Inferior parietal cortex (tissue), 1 donor: ENCODE data around the gene CBX2.
A peak's percentile ranks its signal among the peaks of the same experiment; 100 is the strongest.

ENCODE experiments used
- DNase-seq: peaks from one replicate; pipeline ENCODE4 v3.0.0-alpha.2; 2016; ENCODE audit errors: extremely low spot score

Gene CBX2

DNA sequence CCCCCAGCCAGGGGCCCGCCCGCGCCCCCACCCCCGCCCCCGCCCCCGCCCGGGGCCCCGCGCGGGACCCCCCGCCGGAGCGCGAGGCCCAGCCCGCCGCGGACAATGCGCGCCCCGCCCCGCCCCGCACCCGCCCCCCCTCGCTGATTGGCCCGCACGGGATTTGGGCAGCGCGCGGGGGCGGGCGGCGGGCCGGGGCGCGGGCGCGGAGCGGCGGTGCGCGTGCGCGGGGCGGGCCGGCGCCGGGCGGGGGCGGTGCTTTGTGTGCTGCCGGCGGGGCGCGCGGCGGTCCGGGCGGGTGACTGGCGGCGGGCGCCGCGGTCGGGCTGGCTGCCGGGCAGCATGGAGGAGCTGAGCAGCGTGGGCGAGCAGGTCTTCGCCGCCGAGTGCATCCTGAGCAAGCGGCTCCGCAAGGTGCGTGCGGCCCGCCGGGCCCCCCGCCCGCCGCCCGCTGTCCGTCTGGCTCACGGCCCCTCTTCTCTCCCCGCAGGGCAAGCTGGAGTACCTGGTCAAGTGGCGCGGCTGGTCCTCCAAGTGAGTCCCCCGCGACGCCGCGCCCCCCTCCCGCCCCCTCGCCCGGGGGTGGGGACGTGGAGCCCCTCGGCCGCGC lies at the start of gene CBX2:
TSS of gene CBX2 (plus strand) at position 255 of the 610 bp plus-strand sequence. CDS start at position 343, 88 bp downstream.
- DNase-seq, result peak; percentile 25

DNA sequence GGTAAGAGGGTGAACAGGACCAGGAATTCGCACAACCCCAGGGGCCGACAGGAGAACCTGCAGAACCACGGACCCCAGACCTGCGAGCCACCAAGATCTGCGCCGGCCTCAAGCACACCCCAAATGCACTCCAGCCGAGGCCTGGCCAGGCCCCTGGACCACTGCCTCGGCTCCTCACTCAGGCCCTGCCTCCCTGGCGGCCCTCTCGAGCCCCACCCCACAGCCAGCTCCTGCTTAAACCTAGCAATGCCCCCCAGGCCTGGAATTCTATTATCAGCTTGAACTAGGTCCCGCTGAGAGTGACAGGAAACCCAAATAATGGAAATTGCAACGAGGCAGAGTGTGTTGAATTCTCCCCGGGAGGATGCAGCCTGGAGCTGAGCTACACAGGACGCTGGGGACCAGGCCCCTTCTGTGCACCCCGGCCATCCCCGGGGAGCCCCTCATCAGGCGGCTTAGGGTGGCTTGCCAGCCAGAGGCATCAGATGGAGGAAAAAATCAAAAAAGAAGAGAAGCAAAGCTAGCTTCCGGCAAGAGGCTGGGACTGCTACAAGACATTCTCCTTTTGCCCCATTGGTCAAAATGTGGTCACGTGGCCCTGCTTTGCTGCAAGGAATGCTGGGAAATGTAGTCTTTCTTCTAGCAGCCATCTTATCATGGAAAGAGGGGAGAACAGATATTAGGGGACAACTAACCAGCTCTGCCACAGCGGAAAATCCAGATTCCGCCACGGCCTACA lies 49.6 kb upstream of the CBX2 start:
- peak; percentile 99 for DNase-seq

GRCh38 chr17:79728908-79729471 lies 49.0 kb upstream of the CBX2 start:
- no peak for DNase-seq

DNA sequence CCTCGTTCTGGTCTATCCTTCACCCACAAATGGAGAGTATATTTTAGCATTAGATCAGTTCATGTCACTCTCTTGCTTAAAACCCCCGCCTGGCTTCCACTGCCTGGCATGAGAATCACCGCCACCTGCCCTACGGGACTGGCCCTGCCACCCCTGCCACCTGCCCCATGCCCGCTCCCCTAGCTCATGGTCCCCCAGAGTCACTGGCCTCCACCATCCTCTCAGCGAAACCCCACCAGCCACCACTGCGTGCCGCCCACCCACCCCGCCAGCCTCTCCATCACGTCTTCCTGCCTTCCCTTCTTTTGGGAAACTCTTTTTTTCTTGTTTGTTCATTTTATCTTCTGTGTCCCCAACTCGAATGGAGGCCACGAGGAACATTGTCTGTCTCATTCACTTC lies 48.2 kb upstream of the CBX2 start:
- DNase-seq, result no peak

DNA sequence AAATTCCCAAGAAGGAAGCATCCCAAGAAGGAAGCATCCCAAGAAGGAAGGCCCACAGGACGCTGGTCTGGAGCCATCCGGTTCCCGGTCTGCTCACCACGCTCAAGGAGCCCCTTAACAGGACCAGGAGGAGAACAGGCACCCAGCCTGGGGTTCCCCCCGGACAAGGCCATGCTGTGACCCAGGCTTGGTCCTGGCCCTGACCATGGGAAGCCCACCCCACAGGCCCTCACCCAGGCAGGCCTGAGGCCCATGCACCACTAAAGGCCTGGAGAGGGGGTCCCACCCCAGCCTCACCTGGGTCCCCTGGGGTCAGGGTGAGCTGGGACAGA lies 47.5 kb upstream of the CBX2 start:
- DNase-seq, result no peak

DNA sequence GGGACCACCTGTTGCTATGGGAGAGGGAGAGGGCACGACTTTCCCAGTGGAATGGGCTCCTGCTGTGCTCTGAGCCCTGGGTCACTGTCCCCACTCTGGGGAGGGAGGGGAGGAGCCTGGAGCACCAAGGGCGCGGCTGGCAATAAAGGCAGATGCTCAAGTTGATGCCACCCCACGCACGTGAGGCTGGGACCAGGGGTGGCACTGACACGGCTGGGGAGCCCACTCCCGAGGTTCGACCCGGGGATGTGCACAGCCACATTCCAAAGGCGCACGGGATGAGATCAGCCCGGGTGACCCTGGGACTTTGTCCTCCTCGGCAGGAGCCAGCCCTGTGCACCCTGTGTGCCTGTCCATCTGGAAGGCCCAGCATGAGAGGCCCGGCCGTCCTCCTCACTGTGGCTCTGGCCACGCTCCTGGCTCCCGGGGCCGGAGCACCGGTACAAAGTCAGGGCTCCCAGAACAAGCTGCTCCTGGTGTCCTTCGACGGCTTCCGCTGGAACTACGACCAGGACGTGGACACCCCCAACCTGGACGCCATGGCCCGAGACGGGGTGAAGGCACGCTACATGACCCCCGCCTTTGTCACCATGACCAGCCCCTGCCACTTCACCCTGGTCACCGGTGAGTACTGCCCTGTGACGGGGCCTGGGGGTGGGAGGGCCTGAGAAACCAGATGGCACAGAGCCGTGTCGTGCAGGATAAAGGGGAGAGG lies 47.0 kb upstream of the CBX2 start, which contains the start of gene ENPP7:
TSS of gene ENPP7 (plus strand) at position 175 of the 715 bp plus-strand sequence. CDS start at position 372, 197 bp downstream.
- DNase-seq, result no peak

GRCh38 chr17:79732254-79732653 lies 45.7 kb upstream of the CBX2 start:
- no peak for DNase-seq

GRCh38 chr17:79732804-79733691 lies 44.9 kb upstream of the CBX2 start:
- no peak for DNase-seq

- no peak for DNase-seq
Observed at GRCh38 chr17:79733692-79734070, 44.3 kb upstream of the CBX2 start.

DNA sequence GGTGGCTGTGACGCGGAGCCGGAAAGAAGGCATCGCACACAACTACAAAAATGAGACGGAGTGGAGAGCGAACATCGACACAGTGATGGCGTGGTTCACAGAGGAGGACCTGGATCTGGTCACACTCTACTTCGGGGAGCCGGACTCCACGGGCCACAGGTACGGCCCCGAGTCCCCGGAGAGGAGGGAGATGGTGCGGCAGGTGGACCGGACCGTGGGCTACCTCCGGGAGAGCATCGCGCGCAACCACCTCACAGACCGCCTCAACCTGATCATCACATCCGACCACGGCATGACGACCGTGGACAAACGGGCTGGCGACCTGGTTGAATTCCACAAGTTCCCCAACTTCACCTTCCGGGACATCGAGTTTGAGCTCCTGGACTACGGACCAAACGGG lies 42.9 kb upstream of the CBX2 start:
- no peak for DNase-seq

DNA sequence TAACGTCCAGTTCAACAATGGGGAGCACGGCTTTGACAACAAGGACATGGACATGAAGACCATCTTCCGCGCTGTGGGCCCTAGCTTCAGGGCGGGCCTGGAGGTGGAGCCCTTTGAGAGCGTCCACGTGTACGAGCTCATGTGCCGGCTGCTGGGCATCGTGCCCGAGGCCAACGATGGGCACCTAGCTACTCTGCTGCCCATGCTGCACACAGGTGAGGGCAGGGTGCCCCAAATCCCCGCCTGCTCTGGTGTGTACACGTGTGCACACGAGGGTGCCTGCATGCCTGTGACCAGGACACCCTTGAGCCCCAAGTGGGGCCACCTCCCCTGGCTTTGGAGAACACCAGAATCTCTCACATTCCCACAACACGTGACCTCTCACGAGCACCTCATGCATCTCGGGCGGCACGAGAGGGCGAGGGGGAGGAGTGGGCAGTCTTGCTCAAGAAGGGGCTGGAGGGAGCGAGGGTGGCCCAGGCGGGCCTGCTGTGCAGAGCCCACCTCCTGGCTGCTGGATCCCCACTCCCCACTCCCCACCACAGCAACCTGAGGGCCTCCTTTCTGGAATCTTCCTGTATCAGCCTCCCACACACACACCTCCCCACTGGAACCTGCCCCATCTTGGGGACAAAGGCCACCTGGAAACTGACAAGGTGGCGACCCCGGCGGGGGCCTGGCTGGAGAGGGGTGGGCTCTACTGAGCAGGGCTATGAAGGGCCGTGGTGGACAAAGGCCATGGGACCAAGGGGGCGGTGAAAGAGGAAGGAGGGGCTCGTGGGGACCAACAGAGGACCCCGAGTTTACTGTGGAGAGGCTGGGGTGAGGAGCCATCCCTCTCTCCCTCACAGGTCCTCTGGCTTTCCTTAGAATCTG lies 40.7 kb upstream of the CBX2 start:
- no peak for DNase-seq

- no peak for DNase-seq
Observed at GRCh38 chr17:79737922-79738578, 39.9 kb upstream of the CBX2 start.

GRCh38 chr17:79738643-79739042 lies 39.3 kb upstream of the CBX2 start:
- no peak for DNase-seq

DNA sequence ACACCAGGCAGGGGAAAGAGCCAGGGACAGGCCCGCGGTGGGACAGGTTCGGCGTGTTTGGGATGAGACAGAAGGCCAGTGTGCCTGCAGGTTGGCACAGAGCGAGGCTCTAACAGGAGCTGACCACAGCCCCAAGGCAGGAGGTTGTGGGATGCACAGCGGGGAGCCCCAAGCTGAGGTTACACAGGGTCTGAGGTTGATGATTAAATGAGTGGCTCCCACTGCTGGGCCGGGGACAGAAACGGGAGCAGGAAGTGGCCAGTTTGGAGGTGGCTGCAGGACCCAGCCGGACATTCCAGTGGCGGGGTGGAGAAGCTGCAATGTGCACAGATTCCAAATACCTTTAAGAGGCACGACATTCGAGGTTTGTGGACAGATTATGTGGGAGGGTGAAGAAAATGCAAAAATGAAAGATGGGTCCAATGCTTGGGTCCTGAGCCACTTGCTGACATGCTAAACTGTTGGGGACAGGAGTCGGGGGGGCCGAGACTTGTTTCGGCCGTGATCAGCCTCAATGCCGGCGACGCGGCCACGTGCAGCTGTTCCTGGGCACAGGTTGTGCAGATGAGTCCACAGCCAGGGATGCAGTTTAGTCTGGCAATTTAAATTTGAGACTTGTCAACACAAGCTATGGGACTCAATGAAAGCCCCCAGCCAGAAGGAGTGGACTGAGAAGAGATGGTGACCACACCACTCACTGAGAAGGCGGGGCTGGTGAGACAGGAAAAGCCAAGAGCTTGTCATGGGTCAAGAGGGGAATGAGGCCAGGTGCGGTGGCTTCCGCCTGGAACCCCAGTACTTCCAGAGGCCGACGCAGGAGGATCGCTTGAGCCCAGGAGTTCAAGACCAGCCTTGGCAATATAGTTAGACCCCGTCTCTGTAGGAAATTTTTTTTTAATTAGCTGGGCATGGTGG lies 38.5 kb upstream of the CBX2 start:
- no peak for DNase-seq

DNA sequence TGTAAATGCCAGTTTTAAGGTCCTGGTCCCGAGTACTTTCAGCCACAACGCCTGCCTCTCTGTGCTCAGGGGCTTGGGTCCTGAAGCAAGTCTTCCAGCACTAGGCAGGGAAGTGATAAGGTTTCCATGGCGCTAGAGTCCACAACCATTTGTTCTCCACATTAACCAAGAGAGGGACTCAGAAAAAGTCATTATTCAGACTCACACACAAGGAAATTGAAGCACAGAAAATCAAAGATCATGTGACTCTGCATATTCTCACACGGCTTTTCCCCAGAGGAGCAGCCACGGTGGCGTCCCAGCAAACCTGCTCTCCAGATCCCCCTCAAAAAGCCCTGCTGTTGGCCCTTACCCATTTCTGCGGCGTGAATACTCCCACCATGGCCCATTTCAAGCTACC lies 37.5 kb upstream of the CBX2 start:
- no peak for DNase-seq

DNA sequence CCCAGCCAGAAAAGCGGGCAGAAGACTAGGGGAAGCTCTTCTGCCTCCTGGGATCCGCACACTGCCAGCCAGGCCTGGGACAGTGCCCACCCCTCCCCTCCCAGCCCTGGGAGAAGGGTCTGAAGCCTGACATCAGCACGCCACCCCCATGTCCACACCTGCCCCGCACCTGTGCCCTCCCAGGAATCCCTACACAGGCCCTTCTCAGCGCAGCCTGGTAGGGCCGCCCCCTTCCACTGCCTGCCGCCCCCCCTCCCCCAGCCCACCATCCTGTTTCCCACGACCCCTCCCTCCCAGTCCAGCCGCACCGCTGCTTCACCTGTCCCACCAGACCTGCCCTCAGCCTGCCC lies 36.6 kb upstream of the CBX2 start:
- no peak for DNase-seq

- peak; percentile 72 for DNase-seq
Observed at GRCh38 chr17:79741751-79742588, 36.0 kb upstream of the CBX2 start.

DNA sequence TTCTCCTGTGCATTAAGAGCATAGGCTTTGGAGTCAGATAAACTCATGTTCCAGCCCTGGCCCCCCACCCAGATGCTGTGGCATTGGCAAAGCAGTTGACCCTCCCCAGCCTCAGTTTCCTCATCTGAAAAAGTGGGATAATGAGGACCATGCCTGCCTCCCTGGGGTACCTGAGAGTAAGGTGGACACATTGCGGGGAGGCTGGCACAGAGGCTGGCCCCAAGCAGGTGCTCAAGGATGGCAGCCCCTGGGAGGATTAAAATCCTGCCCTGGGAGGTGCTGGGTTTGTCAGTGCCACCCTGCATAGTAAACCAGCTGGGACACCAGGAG lies 35.4 kb upstream of the CBX2 start:
- DNase-seq, result no peak
